Upper lobe of right lung (tissue), 1 donor: ENCODE data around the gene PDE9A. TPM values are rescaled to one million over a fixed set of nuclear protein-coding genes. Genes with fewer than 3 reads are reported as not detected.

Experiments used
- ATAC-seq: fragments of 200-7000 bp; cut with Tn5 transposase; one replicate; pipeline ENCODE4 v1.9.1; 2020; ENCODE audit warnings: mild to moderate bottlenecking, moderate library complexity
- DNase-seq: peaks from one replicate; pipeline ENCODE4 v3.0.0-alpha.2; 2020
- H3K27ac ChIP-seq: fragments of 200-600 bp; one replicate; pipeline ENCODE4 v1.8.0; 2022
- H3K27me3 ChIP-seq: fragments of 200-600 bp; one replicate; pipeline ENCODE4 v1.8.0; 2022; ENCODE audit warnings: mild to moderate bottlenecking
- H3K36me3 ChIP-seq: fragments of 200-600 bp; one replicate; pipeline ENCODE4 v1.8.0; 2022
- H3K4me1 ChIP-seq: fragments of 200-600 bp; one replicate; pipeline ENCODE4 v1.8.0; 2022
- H3K4me3 ChIP-seq: fragments of 200-600 bp; one replicate; pipeline ENCODE4 v1.8.0; 2022; ENCODE audit warnings: mild to moderate bottlenecking
- H3K9me3 ChIP-seq: fragments of 200-600 bp; one replicate; pipeline ENCODE4 v1.8.0; 2022
- intact Hi-C: fragments of 100-400 bp; cut with DNase I; formaldehyde crosslinking; loops from one replicate; pipeline ENCODE4 v1.11.0; 2022
- total RNA-seq: library from RNA; stranded (reverse); fragmentation: NEBNext Ultra II Directional; extraction: Animal tissue kit (Norgen Biotek cat#: 25700); gene quantifications from one replicate; pipeline ENCODE4 v1.2.1, GENCODE V29; 2021
- TF ChIP-seq, protein P1 (sequence below): fragments of 200-600 bp; IDR thresholded peaks from one replicate; pipeline ENCODE4 v1.8.0; 2022; ENCODE audit warnings: antibody characterized with exemption
- donor health status: DM: no; HTN: yes; CAD: no; lungs with severe emphysema.

The PDE9A gene
- total RNA-seq, 1 donor from 2014 or later, result 15.3 TPM

DNA sequence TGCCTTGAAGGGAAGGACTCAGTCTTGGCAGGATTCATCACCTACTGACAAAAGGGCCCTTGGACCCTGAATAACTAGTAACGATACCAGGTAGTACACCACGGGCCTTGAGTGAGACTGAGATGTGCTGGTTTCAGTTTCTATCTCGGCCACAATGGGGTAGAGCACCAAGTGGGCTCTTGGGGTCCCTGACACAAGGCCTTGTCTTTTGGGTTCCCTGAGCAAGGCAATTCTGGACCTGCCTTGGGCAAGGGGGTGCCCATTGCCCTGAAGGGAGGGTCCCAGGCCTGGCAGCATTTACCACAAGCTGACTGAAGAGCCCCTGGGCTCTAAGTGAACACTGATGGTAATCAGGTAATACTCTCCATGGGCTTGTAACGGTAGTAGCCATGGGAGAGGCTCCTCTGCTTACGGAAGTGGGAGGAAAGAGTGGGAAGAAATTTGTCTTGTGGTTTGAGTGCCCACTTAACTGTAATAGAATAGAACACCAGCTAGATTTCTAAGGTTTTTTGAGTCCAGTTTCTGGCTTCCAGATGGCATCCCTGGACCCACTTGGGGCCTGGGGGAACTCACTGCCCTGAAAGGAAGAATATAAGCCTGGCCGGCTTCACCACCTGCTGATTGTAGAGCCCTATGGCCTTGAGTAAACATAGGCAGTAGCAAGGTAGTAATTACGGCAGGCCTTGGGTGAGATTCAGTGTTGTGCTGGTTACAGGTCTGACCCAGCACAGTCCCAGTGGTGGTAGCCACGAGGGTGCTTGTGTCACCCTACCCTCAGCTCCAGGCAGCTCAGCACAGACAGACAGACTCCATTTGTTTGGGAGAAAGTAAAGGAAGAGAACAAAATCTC is 167.4 kb downstream of the PDE9A start:
- H3K27me3 ChIP-seq, result no peaks in the 10 kb centered on the region
- no peak overlapping the region for H3K4me3 ChIP-seq
- ATAC-seq (peak; percentile 12), DNase-seq (no peak)
- H3K36me3 ChIP-seq, result no peaks in the 10 kb centered on the region
- no peaks in the 10 kb centered on the region for H3K4me1 ChIP-seq
- no peak overlapping the region for H3K27ac ChIP-seq
- H3K9me3 ChIP-seq, result no peaks in the 10 kb centered on the region
- TF ChIP-seq, protein P1, sequence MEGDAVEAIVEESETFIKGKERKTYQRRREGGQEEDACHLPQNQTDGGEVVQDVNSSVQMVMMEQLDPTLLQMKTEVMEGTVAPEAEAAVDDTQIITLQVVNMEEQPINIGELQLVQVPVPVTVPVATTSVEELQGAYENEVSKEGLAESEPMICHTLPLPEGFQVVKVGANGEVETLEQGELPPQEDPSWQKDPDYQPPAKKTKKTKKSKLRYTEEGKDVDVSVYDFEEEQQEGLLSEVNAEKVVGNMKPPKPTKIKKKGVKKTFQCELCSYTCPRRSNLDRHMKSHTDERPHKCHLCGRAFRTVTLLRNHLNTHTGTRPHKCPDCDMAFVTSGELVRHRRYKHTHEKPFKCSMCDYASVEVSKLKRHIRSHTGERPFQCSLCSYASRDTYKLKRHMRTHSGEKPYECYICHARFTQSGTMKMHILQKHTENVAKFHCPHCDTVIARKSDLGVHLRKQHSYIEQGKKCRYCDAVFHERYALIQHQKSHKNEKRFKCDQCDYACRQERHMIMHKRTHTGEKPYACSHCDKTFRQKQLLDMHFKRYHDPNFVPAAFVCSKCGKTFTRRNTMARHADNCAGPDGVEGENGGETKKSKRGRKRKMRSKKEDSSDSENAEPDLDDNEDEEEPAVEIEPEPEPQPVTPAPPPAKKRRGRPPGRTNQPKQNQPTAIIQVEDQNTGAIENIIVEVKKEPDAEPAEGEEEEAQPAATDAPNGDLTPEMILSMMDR, result no peak
- intact Hi-C loops, result no loop called here

Other genes starting within 250 kb of the PDE9A start
- 1.5 TPM for gene UBASH3A, start 249.7 kb upstream of the PDE9A start, total RNA-seq
- 0.84 TPM for gene RSPH1, start 157.4 kb upstream of the PDE9A start, total RNA-seq
- gene SLC37A1, start 139.8 kb upstream of the PDE9A start, total RNA-seq, result 21.6 TPM
- 18.4 TPM for gene WDR4, start 225.9 kb downstream of the PDE9A start, total RNA-seq
- gene NDUFV3, start 239.7 kb downstream of the PDE9A start, total RNA-seq, result 38.5 TPM